Suprapubic skin (tissue), 4 donors: ENCODE data around the gene PPM1H. TPM values are rescaled to one million over a fixed set of nuclear protein-coding genes. Genes with fewer than 3 reads are reported as not detected.
A peak's percentile ranks its signal among the peaks of the same experiment; 100 is the strongest.

ENCODE experiments used
- DNase-seq, 2 donors: peaks; one replicate each; pipeline ENCODE4 v3.0.0-alpha.2; 2019; ENCODE audit warnings: low spot score in 2 of 2
- H3K27ac ChIP-seq: fragments of 200-600 bp; sonication (generic); one replicate; pipeline ENCODE4 v1.5.1; 2019
- H3K27me3 ChIP-seq: fragments of 200-600 bp; sonication (generic); one replicate; pipeline ENCODE4 v1.5.1; 2019
- H3K36me3 ChIP-seq: fragments of 200-600 bp; sonication (generic); one replicate; pipeline ENCODE4 v1.5.1; 2019
- H3K4me1 ChIP-seq: fragments of 200-600 bp; sonication (generic); one replicate; pipeline ENCODE4 v1.5.1; 2019
- H3K4me3 ChIP-seq: fragments of 200-600 bp; sonication (generic); one replicate; pipeline ENCODE4 v1.5.1; 2019; ENCODE audit warnings: mild to moderate bottlenecking
- H3K9me3 ChIP-seq: fragments of 200-600 bp; sonication (generic); one replicate; pipeline ENCODE4 v1.5.1; 2019
- EP300 ChIP-seq: sonication (generic); formaldehyde crosslinking; IDR thresholded peaks from one replicate; pipeline ENCODE4 v1.6.1; 2017; ENCODE audit warnings: antibody characterized with exemption
- POLR2A ChIP-seq, 2 donors: fragments of 450-650 bp; IDR thresholded peaks; one replicate each; pipeline ENCODE4 v1.6.1; 2017; ENCODE audit warnings: antibody characterized with exemption in 2 of 2, mild to moderate bottlenecking in 2 of 2, moderate library complexity in 2 of 2
- POLR2AphosphoS5 ChIP-seq, 3 donors: sonication (generic); formaldehyde crosslinking; IDR thresholded peaks; one replicate each; pipeline ENCODE4 v1.6.1; 2017; ENCODE audit warnings: antibody characterized with exemption in 3 of 3
- WGBS: methylation state at CpG from one replicate; pipeline ENCODE4 v1.1.5; 2018; 5-methylcytosine and 5-hydroxymethylcytosine counted together
- total RNA-seq, 4 donors: library from RNA; depleted of rRNA; stranded (reverse); fragments of >200 nt; gene quantifications; one replicate each; pipeline ENCODE4 v1.1.0, GENCODE V29; 2016
- TF ChIP-seq, protein P1 (sequence below), 2 donors: fragments of 200-600 bp in 1 of 2; fragments of 450-650 bp in 1 of 2; sonication (generic) in 1 of 2; IDR thresholded peaks; one replicate each; pipeline ENCODE4 v1.5.1; 2016 to 2019; ENCODE audit warnings: antibody characterized with exemption in 2 of 2, mild to moderate bottlenecking in 1 of 2, moderate library complexity in 1 of 2

PPM1H gene
- total RNA-seq, 4 donors from 2014 or later: 2.3 to 8.1 (median 4.9) TPM

DNA sequence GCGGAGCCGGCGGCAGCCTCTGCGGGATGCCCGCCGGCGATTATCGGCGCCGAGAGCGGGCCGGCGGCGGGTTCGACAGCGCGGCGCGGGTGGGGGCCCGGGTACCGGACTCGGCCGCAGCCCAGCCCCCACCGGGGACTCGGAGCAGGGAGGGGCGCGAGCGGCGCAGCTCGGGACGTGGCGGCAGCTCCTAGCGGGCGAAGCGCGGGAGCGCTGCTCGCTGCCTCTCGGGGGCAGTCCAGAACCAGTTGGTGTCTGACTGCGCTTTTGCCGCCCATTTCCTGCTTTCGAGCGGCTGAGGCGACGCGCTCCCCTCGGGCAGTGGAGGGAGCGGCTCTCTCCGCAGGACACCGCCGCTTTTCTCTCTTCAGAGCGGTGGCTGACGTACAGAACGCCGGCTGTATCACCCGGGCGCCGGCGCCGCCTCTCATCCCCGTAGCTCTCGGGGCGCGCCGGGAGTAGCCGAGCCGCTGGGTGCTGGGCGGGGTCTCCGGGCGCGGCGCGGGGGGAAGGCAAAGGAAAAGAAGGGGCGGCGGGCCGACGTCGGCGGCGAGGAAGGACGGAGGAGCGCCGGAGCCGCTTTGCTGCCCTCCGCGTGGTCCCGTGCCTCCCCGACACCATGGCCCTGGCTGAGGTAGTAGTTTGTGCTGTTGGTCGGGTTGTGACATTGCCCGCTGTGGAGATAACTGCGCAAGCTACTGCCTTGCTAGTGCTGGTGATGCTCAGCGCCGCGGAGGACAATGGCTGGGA is 331.7 kb downstream of the PPM1H start:
- H3K36me3 ChIP-seq: no peaks in the 10 kb centered on the region

DNA sequence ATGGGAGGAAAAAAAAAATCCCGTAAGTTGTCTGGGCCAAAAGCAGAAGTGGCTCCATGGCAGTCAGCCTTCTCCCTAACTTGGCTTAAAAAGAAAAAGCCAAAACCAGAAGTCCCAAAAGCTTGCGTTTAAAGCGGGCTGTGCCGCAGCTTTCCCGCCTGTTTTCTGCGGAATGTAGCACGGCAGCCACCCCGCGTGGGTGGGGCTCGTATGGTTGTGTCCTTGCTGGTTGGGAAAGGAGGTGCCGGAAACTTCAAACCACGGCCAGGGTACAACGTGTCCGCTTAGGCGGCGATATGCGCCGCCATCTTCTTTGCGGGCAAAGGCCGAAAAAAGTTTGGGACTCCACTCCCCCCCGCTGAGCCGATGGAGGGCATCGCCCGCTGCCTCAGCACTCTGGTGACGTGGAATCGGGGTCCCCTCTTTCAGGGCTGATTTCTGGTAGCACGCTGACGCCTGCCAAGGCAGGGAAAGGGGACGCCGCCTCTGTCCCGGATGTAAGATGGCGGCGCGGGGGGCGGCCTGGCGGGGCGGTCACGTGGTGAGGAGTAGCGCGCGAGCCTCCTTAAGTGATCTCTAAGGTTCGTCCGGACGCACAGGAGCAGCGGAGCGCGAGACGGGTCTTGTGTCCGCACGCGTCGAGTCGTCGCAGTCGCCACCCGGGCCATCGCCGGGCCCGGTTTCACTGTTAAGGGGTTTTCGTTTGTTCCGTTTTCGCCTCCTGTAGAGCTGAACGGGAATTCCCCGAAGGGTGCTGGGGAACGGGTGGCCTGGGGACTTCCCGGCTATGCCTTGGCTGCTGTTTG is 332.5 kb downstream of the PPM1H start:
- no peak for TF ChIP-seq EP300
- peak in 1 of 2 donors; percentile 7 for TF ChIP-seq POLR2A (IDR thresholded peaks at IDR 0.05)
- peak in 2 of 3 donors; percentile 22 to 66 for TF ChIP-seq POLR2AphosphoS5 (IDR thresholded peaks at IDR 0.05)
- TF ChIP-seq, protein P1, sequence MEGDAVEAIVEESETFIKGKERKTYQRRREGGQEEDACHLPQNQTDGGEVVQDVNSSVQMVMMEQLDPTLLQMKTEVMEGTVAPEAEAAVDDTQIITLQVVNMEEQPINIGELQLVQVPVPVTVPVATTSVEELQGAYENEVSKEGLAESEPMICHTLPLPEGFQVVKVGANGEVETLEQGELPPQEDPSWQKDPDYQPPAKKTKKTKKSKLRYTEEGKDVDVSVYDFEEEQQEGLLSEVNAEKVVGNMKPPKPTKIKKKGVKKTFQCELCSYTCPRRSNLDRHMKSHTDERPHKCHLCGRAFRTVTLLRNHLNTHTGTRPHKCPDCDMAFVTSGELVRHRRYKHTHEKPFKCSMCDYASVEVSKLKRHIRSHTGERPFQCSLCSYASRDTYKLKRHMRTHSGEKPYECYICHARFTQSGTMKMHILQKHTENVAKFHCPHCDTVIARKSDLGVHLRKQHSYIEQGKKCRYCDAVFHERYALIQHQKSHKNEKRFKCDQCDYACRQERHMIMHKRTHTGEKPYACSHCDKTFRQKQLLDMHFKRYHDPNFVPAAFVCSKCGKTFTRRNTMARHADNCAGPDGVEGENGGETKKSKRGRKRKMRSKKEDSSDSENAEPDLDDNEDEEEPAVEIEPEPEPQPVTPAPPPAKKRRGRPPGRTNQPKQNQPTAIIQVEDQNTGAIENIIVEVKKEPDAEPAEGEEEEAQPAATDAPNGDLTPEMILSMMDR (IDR thresholded peaks at IDR 0.05): no peak
- WGBS: under 1% methylated on average over 30 of the region's 66 CpGs
- no peaks in the 10 kb centered on the region for H3K9me3 ChIP-seq
- no peaks in the 10 kb centered on the region for H3K27me3 ChIP-seq
- H3K27ac ChIP-seq: peak overlapping the region; percentile 99
- H3K4me1 ChIP-seq: peaks cover 36% of the 10 kb centered on the region
- peak; percentile 94 to 96 for DNase-seq
- H3K4me3 ChIP-seq: peak overlapping the region; percentile 86
- no peaks in the 10 kb centered on the region for H3K36me3 ChIP-seq

More for the DNA sequence above, 331.7 kb downstream of the PPM1H start:
- H3K9me3 ChIP-seq: no peaks in the 10 kb centered on the region
- H3K4me1 ChIP-seq: peaks cover 36% of the 10 kb centered on the region
- DNase-seq: peak; percentile 89
- WGBS: under 1% methylated on average over 40 of the region's 94 CpGs
- H3K4me3 ChIP-seq: peak overlapping the region; percentile 86
- TF ChIP-seq, protein P1 (IDR thresholded peaks at IDR 0.05): peak; percentile 11 to 64
- TF ChIP-seq EP300: no peak
- TF ChIP-seq POLR2A (IDR thresholded peaks at IDR 0.05): peak in 1 of 2 donors; percentile 80
- TF ChIP-seq POLR2AphosphoS5 (IDR thresholded peaks at IDR 0.05): peak in 2 of 3 donors; percentile 56 to 57
- H3K27ac ChIP-seq: peak overlapping the region; percentile 99
- no peaks in the 10 kb centered on the region for H3K27me3 ChIP-seq

DNA sequence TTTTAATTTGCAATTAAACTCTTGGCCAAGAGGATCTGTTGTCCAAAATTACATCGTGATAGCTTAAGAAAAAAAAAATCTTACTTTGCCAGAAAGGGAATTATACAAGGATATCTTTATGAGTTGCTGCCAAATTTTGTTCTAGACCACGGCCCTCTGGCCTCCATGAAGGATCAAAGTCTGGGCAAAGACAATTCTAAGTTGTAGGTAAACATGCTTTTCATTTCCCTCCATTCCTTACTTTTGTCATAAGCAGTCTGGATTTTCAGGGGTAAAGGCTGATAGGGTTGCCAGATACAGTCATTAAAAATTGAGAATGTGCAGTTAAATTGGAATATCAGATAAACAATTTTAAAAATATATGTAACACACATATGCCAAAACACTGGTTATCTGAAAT is 333.2 kb downstream of the PPM1H start:
- no peaks in the 10 kb centered on the region for H3K36me3 ChIP-seq
- H3K27me3 ChIP-seq: no peaks in the 10 kb centered on the region
- no peak for DNase-seq
- peaks cover 35% of the 10 kb centered on the region for H3K4me1 ChIP-seq
- peak overlapping the region; percentile 99 for H3K27ac ChIP-seq
- no peak for TF ChIP-seq POLR2AphosphoS5 (IDR thresholded peaks at IDR 0.05)
- no peak for TF ChIP-seq POLR2A (IDR thresholded peaks at IDR 0.05)
- no peak for TF ChIP-seq EP300
- TF ChIP-seq, protein P1 (IDR thresholded peaks at IDR 0.05): no peak
- WGBS: 13% methylated on average over 2 of the region's 2 CpGs
- no peaks in the 10 kb centered on the region for H3K9me3 ChIP-seq
- H3K4me3 ChIP-seq: peak overlapping the region; percentile 86

DNA sequence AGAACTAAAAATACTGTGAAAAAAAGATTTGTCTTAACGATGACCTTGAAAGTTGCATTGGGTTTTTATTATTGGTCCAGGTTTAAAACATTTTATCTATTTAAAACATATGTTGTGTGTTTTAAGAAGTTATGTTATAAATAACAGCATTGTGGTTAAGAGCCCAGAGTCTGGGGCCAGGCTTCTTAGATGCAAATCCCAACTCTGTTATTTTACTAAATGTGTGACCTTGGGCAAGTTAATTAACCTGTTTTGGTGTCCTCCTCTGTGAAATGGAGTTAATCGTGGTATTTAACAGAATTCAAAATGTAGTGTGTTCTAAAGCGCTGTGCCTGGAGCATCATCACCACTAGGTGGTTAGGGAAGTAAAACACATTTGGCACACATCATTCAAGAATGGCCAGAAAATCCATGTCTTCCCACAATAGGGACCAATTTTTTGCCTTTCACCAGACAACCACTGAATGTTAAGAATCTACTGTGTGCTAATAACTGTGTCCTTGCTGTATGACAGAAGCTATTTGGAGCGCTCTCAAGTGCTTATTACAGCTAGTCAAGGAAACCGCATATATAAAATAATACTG is 335.0 kb downstream of the PPM1H start:
- Histone ChIP-seq H3K4me3 (no peak overlapping the region), H3K36me3 (no peaks in the 10 kb centered on the region), H3K27me3 (no peaks in the 10 kb centered on the region), H3K4me1 (peaks cover 21% of the 10 kb centered on the region), H3K27ac (no peak overlapping the region), H3K9me3 (no peaks in the 10 kb centered on the region)
- no peak for TF ChIP-seq POLR2A (IDR thresholded peaks at IDR 0.05)
- TF ChIP-seq EP300: no peak
- no peak for DNase-seq
- WGBS: 88% methylated on average over 5 of the region's 5 CpGs

DNA sequence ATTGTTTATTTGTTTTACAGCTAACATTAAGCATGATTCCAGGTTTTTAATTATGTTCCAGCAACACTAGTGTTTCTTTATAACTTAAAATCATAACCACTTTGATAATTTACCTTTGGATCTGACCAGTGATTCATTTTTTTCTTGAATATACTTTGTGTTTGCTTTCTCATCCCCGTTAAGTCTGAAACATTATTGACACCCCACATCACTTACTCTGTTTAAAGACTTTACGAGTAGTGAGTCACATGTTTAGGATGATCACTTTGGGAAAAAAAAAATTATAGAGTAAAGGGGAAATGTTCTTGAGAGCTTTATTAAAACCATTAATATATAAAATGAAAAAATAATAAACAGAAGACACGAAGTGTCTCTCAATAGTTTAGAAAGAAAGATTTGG is 336.1 kb downstream of the PPM1H start:
- no peak for TF ChIP-seq POLR2AphosphoS5 (IDR thresholded peaks at IDR 0.05)
- DNase-seq: no peak
- Histone ChIP-seq H3K36me3 (no peaks in the 10 kb centered on the region), H3K27me3 (no peaks in the 10 kb centered on the region), H3K4me3 (no peak overlapping the region), H3K4me1 (peaks cover 10% of the 10 kb centered on the region), H3K9me3 (no peaks in the 10 kb centered on the region), H3K27ac (no peak overlapping the region)
- 92% methylated on average over 3 of the region's 3 CpGs for WGBS

DNA sequence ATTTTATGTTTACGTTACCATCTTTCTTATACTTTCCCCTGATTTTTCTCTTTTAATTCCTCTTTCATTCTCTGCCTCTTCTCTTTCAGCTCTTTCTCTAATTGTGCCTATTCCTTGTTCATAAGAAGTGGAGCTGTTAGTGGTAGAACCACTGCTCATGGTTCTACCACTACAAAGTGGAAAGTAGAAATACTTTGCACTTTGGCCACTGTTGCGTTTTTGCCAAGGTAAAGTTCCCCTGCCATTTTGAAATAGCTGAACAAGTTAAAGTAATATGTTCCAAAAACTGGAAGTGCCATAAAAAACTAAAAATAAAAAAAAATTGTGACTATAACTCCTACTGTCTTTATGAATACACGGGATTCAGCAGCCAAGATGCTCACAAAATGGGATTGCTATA is 337.7 kb downstream of the PPM1H start:
- DNase-seq: no peak
- Histone ChIP-seq H3K4me3 (no peak overlapping the region), H3K27ac (no peak overlapping the region), H3K9me3 (no peaks in the 10 kb centered on the region), H3K4me1 (peaks cover 9% of the 10 kb centered on the region), H3K36me3 (peaks cover 4% of the 10 kb centered on the region), H3K27me3 (no peaks in the 10 kb centered on the region)
- TF ChIP-seq, protein P1 (IDR thresholded peaks at IDR 0.05): no peak
- TF ChIP-seq POLR2A (IDR thresholded peaks at IDR 0.05) (no peak), EP300 (no peak), POLR2AphosphoS5 (IDR thresholded peaks at IDR 0.05) (no peak)
- 92% methylated on average over 3 of the region's 3 CpGs for WGBS
